ENCODE results near the gene CDCA8.

DNA sequence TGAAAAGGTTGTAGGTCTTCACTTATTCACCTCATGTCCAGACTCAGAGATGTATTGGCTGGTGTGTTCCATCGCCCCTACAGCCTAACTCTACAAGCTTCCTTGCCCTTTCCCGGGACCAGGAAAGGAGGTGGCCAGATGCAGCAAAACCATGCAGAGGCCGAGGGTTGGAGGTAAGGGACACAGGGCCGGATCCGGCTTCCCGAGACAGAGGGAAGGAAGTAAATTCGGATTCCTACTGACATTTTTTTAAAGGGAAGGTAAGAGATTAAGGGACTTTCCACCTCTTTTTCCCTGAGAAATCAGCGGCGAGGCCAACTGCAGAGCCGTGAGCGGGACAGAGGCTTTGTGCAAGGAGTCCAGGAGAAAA is 59.9 kb downstream of the CDCA8 start:
- TF ChIP-seq, protein P1, sequence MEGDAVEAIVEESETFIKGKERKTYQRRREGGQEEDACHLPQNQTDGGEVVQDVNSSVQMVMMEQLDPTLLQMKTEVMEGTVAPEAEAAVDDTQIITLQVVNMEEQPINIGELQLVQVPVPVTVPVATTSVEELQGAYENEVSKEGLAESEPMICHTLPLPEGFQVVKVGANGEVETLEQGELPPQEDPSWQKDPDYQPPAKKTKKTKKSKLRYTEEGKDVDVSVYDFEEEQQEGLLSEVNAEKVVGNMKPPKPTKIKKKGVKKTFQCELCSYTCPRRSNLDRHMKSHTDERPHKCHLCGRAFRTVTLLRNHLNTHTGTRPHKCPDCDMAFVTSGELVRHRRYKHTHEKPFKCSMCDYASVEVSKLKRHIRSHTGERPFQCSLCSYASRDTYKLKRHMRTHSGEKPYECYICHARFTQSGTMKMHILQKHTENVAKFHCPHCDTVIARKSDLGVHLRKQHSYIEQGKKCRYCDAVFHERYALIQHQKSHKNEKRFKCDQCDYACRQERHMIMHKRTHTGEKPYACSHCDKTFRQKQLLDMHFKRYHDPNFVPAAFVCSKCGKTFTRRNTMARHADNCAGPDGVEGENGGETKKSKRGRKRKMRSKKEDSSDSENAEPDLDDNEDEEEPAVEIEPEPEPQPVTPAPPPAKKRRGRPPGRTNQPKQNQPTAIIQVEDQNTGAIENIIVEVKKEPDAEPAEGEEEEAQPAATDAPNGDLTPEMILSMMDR (IDR thresholded peaks at IDR 0.05), result no peak
- TF ChIP-seq POLR2A (IDR thresholded peaks at IDR 0.05) (no peak), EP300 (IDR thresholded peaks at IDR 0.05) (no peak)

Measured in suprapubic skin (tissue), 3 donors.